GM23248 (cell line): ENCODE results near the gene ADGRV1.

Source experiments
- EZH2 ChIP-seq: fragments of 200-600 bp; sonication (generic); IDR thresholded peaks from 2 replicates; pipeline ENCODE4 v1.6.1; 2018; ENCODE audit warnings: antibody characterized with exemption, mild to moderate bottlenecking; ENCODE audit not compliant: insufficient read depth, poor library complexity, severe bottlenecking
- EZH2phosphoT487 ChIP-seq: fragments of 200-600 bp; sonication (generic); IDR thresholded peaks from 2 replicates; pipeline ENCODE4 v1.6.1; 2018; ENCODE audit warnings: antibody characterized with exemption, moderate library complexity, mild to moderate bottlenecking, low read depth; ENCODE audit not compliant: insufficient read depth

DNA sequence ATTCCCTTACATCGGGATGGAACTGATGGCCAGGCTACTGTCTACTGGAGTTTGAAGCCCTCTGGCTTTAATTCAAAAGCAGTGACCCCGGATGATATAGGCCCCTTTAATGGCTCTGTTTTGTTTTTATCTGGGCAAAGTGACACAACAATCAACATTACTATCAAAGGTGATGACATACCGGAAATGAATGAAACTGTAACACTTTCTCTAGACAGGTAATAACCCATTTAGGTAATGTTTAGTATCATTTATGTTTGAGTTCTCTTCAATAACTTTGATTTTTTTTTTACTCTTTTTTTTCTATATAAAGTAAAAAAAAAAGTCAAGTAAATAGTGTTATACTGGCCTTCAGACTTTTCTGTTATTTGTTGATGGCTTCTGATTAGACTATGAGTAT, 79.1 kb downstream of the ADGRV1 start:
- TF ChIP-seq EZH2phosphoT487 = no peak
- TF ChIP-seq EZH2 = no peak
